Lower lobe of right lung (tissue), 2 donors: Measurements from ENCODE around the gene ZNF496. TPM values are rescaled to one million over a fixed set of nuclear protein-coding genes. Genes with fewer than 3 reads are reported as not detected.

ENCODE experiments used
- ATAC-seq, 2 donors: fragments of 200-7000 bp; cut with Tn5 transposase; one replicate each; pipeline ENCODE4 v1.9.1; 2020 to 2022; ENCODE audit warnings: mild to moderate bottlenecking in 2 of 2, moderate library complexity in 2 of 2
- DNase-seq: peaks from one replicate; pipeline ENCODE4 v3.0.0-alpha.2; 2020
- H3K27ac ChIP-seq: fragments of 200-600 bp; one replicate; pipeline ENCODE4 v1.8.0; 2022
- H3K27me3 ChIP-seq: fragments of 200-600 bp; one replicate; pipeline ENCODE4 v1.8.0; 2022; ENCODE audit warnings: low read depth
- H3K36me3 ChIP-seq: fragments of 200-600 bp; one replicate; pipeline ENCODE4 v1.8.0; 2022; ENCODE audit warnings: mild to moderate bottlenecking
- H3K4me1 ChIP-seq: fragments of 200-600 bp; one replicate; pipeline ENCODE4 v1.8.0; 2022
- H3K4me3 ChIP-seq: fragments of 200-600 bp; one replicate; pipeline ENCODE4 v1.8.0; 2022; ENCODE audit warnings: mild to moderate bottlenecking
- H3K9me3 ChIP-seq: fragments of 200-600 bp; one replicate; pipeline ENCODE4 v1.8.0; 2022
- intact Hi-C: fragments of 100-400 bp; cut with DNase I; formaldehyde crosslinking; loops from one replicate; pipeline ENCODE4 v1.11.0; 2022
- total RNA-seq: library from RNA; stranded (reverse); fragmentation: NEBNext Ultra II Directional; extraction: Animal tissue kit (Norgen Biotek cat#: 25700); gene quantifications from one replicate; pipeline ENCODE4 v1.2.1, GENCODE V29; 2021
- TF ChIP-seq, protein P1 (sequence below): fragments of 200-600 bp; IDR thresholded peaks from one replicate; pipeline ENCODE4 v1.8.0; 2022; ENCODE audit warnings: antibody characterized with exemption, mild to moderate bottlenecking
- donor health status: DM: no; HTN: yes; CAD: no; lungs with severe emphysema.

The ZNF496 gene
- total RNA-seq, 1 donor from 2014 or later: 16.9 TPM

DNA sequence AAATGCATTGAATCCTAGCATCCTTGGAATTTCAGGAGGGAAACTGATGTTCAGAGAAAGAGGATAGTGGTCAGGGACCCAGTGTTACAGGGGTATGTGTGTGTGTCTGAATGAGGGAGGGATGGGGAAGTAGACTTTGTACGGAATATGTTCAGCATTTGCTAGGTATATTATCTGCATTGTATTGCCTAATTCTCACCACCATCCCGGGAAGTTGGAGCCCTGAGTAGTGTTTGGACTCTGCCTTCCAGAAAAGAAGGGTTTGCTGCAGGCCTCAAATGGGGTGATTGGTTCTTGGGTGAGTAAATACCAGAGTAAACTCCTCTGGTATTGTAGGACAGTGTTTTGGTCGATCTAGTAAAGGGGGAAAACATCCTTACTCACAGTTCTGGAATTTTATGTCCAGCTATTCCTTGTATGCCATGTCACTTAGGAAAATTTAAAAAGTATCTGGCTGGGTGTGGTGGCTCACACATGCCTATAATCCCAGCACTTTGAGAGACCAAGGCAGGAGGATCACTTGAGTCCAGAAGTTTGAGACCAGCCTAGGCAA is 7.1 kb upstream of the ZNF496 start:
- DNase-seq (no peak), ATAC-seq (no peak)
- H3K4me1 ChIP-seq: peaks cover 6% of the 10 kb centered on the region
- intact Hi-C loops: no loop called here
- no peaks in the 10 kb centered on the region for H3K27me3 ChIP-seq
- H3K9me3 ChIP-seq: no peaks in the 10 kb centered on the region
- H3K36me3 ChIP-seq: no peaks in the 10 kb centered on the region
- H3K4me3 ChIP-seq: no peak overlapping the region
- H3K27ac ChIP-seq: no peak overlapping the region
- TF ChIP-seq, protein P1, sequence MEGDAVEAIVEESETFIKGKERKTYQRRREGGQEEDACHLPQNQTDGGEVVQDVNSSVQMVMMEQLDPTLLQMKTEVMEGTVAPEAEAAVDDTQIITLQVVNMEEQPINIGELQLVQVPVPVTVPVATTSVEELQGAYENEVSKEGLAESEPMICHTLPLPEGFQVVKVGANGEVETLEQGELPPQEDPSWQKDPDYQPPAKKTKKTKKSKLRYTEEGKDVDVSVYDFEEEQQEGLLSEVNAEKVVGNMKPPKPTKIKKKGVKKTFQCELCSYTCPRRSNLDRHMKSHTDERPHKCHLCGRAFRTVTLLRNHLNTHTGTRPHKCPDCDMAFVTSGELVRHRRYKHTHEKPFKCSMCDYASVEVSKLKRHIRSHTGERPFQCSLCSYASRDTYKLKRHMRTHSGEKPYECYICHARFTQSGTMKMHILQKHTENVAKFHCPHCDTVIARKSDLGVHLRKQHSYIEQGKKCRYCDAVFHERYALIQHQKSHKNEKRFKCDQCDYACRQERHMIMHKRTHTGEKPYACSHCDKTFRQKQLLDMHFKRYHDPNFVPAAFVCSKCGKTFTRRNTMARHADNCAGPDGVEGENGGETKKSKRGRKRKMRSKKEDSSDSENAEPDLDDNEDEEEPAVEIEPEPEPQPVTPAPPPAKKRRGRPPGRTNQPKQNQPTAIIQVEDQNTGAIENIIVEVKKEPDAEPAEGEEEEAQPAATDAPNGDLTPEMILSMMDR: no peak

DNA sequence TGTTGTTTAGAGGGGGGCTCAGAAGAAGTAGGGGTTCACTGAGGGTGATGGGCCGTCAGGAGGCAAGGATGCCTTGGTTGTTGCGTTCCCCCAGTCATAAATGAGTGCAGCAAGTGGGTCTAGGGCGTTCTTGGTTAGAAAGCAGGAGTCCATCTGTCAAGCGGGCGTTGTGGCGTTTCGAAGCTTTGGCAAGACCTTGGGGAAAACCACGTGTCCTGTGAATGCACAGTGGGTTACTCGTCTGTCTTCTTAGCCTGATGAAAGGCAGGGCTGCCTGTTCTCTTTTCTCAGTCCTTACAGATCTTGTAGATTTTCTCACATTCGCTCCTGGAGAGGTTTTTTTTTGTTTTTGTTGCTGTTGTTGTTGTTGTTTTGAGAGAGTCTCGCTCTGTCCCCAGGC is 6.3 kb upstream of the ZNF496 start:
- no peak overlapping the region for H3K4me3 ChIP-seq
- no peaks in the 10 kb centered on the region for H3K27me3 ChIP-seq
- ATAC-seq (no peak), DNase-seq (no peak)
- TF ChIP-seq, protein P1: no peak
- no peaks in the 10 kb centered on the region for H3K36me3 ChIP-seq
- H3K9me3 ChIP-seq: no peaks in the 10 kb centered on the region
- intact Hi-C loops: no loop called here
- no peak overlapping the region for H3K27ac ChIP-seq
- peaks cover 14% of the 10 kb centered on the region for H3K4me1 ChIP-seq

DNA sequence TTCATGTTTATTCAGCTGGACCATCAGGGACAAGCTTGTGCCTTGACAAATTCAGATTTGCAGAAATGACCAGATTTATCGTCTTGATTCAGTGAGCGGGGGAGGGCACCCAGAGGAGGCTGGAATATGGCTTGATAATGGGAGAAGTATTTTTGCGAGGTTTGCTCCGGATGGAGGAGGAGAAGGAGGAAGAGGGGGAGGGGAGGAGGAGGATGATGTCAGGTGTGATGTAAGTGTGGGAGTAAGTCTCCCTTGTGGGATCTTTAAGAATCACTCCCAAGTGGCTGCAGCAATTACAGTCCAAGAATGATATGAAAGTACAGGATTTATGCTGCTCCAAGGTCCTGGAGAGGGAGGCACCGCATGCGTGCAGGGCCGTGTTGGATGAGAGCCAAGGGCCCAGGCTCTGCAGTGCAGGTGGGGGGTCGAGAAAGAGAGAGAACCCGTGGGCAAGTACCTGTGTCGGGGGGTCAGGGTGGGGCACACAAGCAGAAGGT is 5.6 kb upstream of the ZNF496 start:
- Histone ChIP-seq H3K4me3 (no peak overlapping the region), H3K27ac (no peak overlapping the region), H3K9me3 (no peaks in the 10 kb centered on the region), H3K4me1 (peaks cover 21% of the 10 kb centered on the region), H3K36me3 (no peaks in the 10 kb centered on the region), H3K27me3 (no peaks in the 10 kb centered on the region)
- DNase-seq (no peak), ATAC-seq (no peak)
- intact Hi-C loops: no loop called here
- TF ChIP-seq, protein P1: no peak

DNA sequence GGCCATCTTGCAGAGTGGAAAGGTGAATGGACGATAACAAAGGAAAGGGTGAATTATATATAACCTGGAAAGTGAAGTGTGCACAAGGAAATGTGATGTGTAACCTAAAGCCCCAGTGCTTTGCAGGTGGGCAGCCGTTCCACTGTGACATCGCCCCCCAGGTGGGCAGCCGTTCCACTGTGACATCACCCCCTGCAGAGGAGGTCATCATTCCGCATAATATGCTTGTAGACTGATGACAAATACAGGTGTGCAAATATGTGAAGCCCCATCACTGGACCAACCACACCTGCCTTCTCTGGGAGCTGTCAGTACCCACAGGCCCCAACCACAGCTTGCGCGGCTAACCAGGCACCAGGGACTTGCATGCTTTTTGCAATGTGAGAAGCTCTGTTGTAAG is 4.7 kb upstream of the ZNF496 start:
- ATAC-seq (no peak), DNase-seq (no peak)
- Histone ChIP-seq H3K4me1 (peaks cover 21% of the 10 kb centered on the region), H3K27me3 (no peaks in the 10 kb centered on the region), H3K9me3 (no peaks in the 10 kb centered on the region), H3K27ac (no peak overlapping the region), H3K36me3 (no peaks in the 10 kb centered on the region), H3K4me3 (no peak overlapping the region)
- intact Hi-C loops: no loop called here
- TF ChIP-seq, protein P1: no peak

DNA sequence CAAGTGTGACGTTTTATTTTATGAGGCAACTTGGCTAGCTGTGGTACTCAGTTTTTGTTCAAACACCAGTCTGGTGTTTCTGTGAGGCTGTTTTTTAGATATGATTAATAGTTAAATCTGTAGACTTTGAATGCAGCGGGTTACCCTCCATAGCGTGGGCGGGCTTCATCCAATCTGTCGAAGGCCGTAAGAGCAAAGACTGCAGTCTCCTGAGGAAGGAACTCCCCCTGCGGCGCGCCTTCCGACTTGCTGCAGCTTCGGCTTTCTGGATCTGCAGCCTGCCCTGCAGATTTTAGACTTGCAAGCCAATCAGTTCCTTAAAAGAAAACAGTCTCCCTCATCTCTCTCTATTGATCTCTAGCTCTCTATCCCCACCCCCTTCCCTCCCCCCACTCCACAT is 4.2 kb upstream of the ZNF496 start:
- Histone ChIP-seq H3K27me3 (no peaks in the 10 kb centered on the region), H3K36me3 (no peaks in the 10 kb centered on the region), H3K4me1 (peaks cover 23% of the 10 kb centered on the region), H3K4me3 (no peak overlapping the region), H3K9me3 (no peaks in the 10 kb centered on the region), H3K27ac (no peak overlapping the region)
- no peak for DNase-seq
- intact Hi-C loops: no loop called here
- no peak for ATAC-seq
- TF ChIP-seq, protein P1: no peak
